ENCODE results near the gene HDAC4.

The HDAC4 gene

GRCh38 chr2:239053801-239054503 is 346.9 kb downstream of the HDAC4 start:
- intact Hi-C loops (cut with DNase I), result no loop called here
- DNase-seq, result no peak

GRCh38 chr2:239052798-239053665 is 347.8 kb downstream of the HDAC4 start:
- DNase-seq, result no peak
- intact Hi-C loops (cut with DNase I), result no loop called here

- no peak for DNase-seq
- intact Hi-C loops (cut with DNase I), result no loop called here
These were observed 348.9 kb downstream of the HDAC4 start for GRCh38 chr2:239051891-239052445.

GRCh38 chr2:239050252-239050649 is 350.6 kb downstream of the HDAC4 start:
- DNase-seq, result no peak
- intact Hi-C loops (cut with DNase I), result no loop called here

GRCh38 chr2:239049421-239050251 is 351.2 kb downstream of the HDAC4 start:
- intact Hi-C loops (cut with DNase I), result no loop called here
- no peak for DNase-seq

- intact Hi-C loops (cut with DNase I), result no loop called here
- no peak for DNase-seq
These were observed 352.1 kb downstream of the HDAC4 start for GRCh38 chr2:239048736-239049135.

GRCh38 chr2:239047861-239048260 is 353.0 kb downstream of the HDAC4 start:
- intact Hi-C loops (cut with DNase I), result no loop called here
- DNase-seq, result no peak

- no peak for DNase-seq
- intact Hi-C loops (cut with DNase I), result no loop called here
These were observed 353.4 kb downstream of the HDAC4 start for GRCh38 chr2:239047420-239047819.

- intact Hi-C loops (cut with DNase I), result no loop called here
- no peak for DNase-seq
These were observed 354.0 kb downstream of the HDAC4 start for GRCh38 chr2:239046822-239047221.

- intact Hi-C loops (cut with DNase I), result no loop called here
- no peak for DNase-seq
These were observed 356.5 kb downstream of the HDAC4 start for GRCh38 chr2:239044336-239044735.

GRCh38 chr2:239043326-239043725 is 357.5 kb downstream of the HDAC4 start:
- intact Hi-C loops (cut with DNase I), result no loop called here
- DNase-seq, result no peak

- intact Hi-C loops (cut with DNase I), result no loop called here
These were observed 358.1 kb downstream of the HDAC4 start for GRCh38 chr2:239042551-239043320.

GRCh38 chr2:239042046-239042445 is 358.8 kb downstream of the HDAC4 start:
- intact Hi-C loops (cut with DNase I), result no loop called here
- DNase-seq, result no peak

More at GRCh38 chr2:239042551-239043320, 358.1 kb downstream of the HDAC4 start:
- DNase-seq, result no peak

- intact Hi-C loops (cut with DNase I), result no loop called here
- DNase-seq, result no peak
These were observed 359.8 kb downstream of the HDAC4 start for GRCh38 chr2:239041062-239041461.

GRCh38 chr2:239040152-239040761 is 360.6 kb downstream of the HDAC4 start:
- DNase-seq, result peak in 41 of 42 donors; percentile 28 to 87 (median 64)

GRCh38 chr2:239039479-239039861 is 361.4 kb downstream of the HDAC4 start:
- DNase-seq, result no peak
- intact Hi-C loops (cut with DNase I), result no loop called here

More at GRCh38 chr2:239040152-239040761, 360.6 kb downstream of the HDAC4 start:
- intact Hi-C loops (cut with DNase I), result no loop called here

- no peak for DNase-seq
- intact Hi-C loops (cut with DNase I), result no loop called here
These were observed 361.9 kb downstream of the HDAC4 start for GRCh38 chr2:239038773-239039478.

All from head of caudate nucleus (tissue), 42 donors.